ENCODE measurements around the gene CD79A.

GRCh38 chr19:41851456-41851855 lies 25.6 kb upstream of the CD79A start:
- TF ChIP-seq, protein P1, sequence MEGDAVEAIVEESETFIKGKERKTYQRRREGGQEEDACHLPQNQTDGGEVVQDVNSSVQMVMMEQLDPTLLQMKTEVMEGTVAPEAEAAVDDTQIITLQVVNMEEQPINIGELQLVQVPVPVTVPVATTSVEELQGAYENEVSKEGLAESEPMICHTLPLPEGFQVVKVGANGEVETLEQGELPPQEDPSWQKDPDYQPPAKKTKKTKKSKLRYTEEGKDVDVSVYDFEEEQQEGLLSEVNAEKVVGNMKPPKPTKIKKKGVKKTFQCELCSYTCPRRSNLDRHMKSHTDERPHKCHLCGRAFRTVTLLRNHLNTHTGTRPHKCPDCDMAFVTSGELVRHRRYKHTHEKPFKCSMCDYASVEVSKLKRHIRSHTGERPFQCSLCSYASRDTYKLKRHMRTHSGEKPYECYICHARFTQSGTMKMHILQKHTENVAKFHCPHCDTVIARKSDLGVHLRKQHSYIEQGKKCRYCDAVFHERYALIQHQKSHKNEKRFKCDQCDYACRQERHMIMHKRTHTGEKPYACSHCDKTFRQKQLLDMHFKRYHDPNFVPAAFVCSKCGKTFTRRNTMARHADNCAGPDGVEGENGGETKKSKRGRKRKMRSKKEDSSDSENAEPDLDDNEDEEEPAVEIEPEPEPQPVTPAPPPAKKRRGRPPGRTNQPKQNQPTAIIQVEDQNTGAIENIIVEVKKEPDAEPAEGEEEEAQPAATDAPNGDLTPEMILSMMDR (IDR thresholded peaks at IDR 0.05), result no peak
- TF ChIP-seq POLR2A (IDR thresholded peaks at IDR 0.05) (no peak), POLR2AphosphoS5 (IDR thresholded peaks at IDR 0.05) (no peak), EP300 (IDR thresholded peaks at IDR 0.05) (no peak)

Measured in sigmoid colon (tissue), 4 donors.